B cell (primary cell): Measurements from ENCODE around the gene SPDYC. TPM values are rescaled to one million over a fixed set of nuclear protein-coding genes. Genes with fewer than 3 reads are reported as not detected.
A peak's percentile ranks its signal among the peaks of the same experiment; 100 is the strongest.

Experiments used
- ATAC-seq: fragments of 200-7000 bp; cut with Tn5 transposase; one replicate; pipeline ENCODE4 v1.10.0; 2021; ENCODE audit warnings: low read depth, mild to moderate bottlenecking, moderate number of reproducible peaks, moderate library complexity
- CTCF ChIA-PET: fragments of 350-600 bp; sonication (Branson Sonifier 250); formaldehyde crosslinking; loops from one replicate; lab custom pipeline; 2021; ENCODE audit warnings: antibody characterized with exemption, inconsistent platforms; lab: Charles Lee
- POLR2A ChIA-PET: fragments of 350-600 bp; sonication (Branson Sonifier 250); formaldehyde crosslinking; loops from one replicate; lab custom pipeline; 2021; ENCODE audit warnings: antibody characterized with exemption; lab: Charles Lee
- DNase-seq: peaks from one replicate; pipeline ENCODE4 v3.0.0; 2013
- H2AFZ ChIP-seq: 2 replicates; pipeline ENCODE4 v1.6.1; 2012; ENCODE audit warnings: mild to moderate bottlenecking, low read depth, low read length; ENCODE audit not compliant: insufficient read depth, poor library complexity, severe bottlenecking
- H3K27ac ChIP-seq, 2 donors: 1 replicate in 1 of 2; 2 replicates in 1 of 2; pipeline ENCODE4 v1.5.1; 2012 to 2013; ENCODE audit warnings: low read length in 2 of 2, mild to moderate bottlenecking in 2 of 2, moderate library complexity in 1 of 2
- H3K27me3 ChIP-seq, 4 experiments: fragments of 200-600 bp in 1 of 4; sonication (generic) in 1 of 4; replicated peaks in 1 of 4; 1 replicate in 2 of 4; 2 replicates in 2 of 4; pipeline versions ENCODE4 v1.6.1 to v1.7.0; 2013 to 2016; ENCODE audit warnings: low read length in 3 of 4, mild to moderate bottlenecking in 2 of 4, mixed read lengths in 1 of 4, moderate library complexity in 1 of 4; ENCODE audit not compliant: insufficient read depth in 4 of 4, control insufficient read depth in 3 of 4; ENCODE audit errors: control extremely low read depth in 1 of 4
- H3K36me3 ChIP-seq, 2 experiments: replicated peaks in 1 of 2; 1 replicate in 1 of 2; 2 replicates in 1 of 2; pipeline versions ENCODE4 v1.6.1 to v1.7.1; 2013; ENCODE audit warnings: low read length in 1 of 2; ENCODE audit not compliant: insufficient read depth in 2 of 2, control insufficient read depth in 1 of 2; ENCODE audit errors: control extremely low read depth in 1 of 2, extremely low read depth in 1 of 2
- H3K4me1 ChIP-seq, 2 donors: fragments of 200-600 bp in 1 of 2; sonication (generic) in 1 of 2; 1 replicate in 1 of 2; 2 replicates in 1 of 2; pipeline versions ENCODE4 v1.5.1 to v1.6.1; 2013 to 2017; ENCODE audit warnings: low read length in 2 of 2; ENCODE audit not compliant: control insufficient read depth in 2 of 2, insufficient read depth in 2 of 2
- H3K4me2 ChIP-seq: replicated peaks from 2 replicates; pipeline ENCODE3; 2012; ENCODE audit warnings: mild to moderate bottlenecking, low read depth, low read length; ENCODE audit not compliant: poor library complexity, severe bottlenecking
- H3K4me3 ChIP-seq, 5 experiments: fragments of 200-600 bp in 1 of 5; sonication (generic) in 1 of 5; 1 replicate in 3 of 5; 2 replicates in 2 of 5; pipeline versions ENCODE4 v1.5.1 to v1.7.0; 2011 to 2016; ENCODE audit warnings: low read length in 4 of 5, mild to moderate bottlenecking in 4 of 5, low read depth in 2 of 5, control low read depth in 1 of 5, moderate library complexity in 1 of 5; ENCODE audit not compliant: insufficient read depth in 1 of 5; ENCODE audit errors: control extremely low read depth in 1 of 5, extremely low read depth in 1 of 5
- H3K79me2 ChIP-seq: fragments of 200-600 bp; sonication (generic); one replicate; pipeline ENCODE4 v1.6.0; 2016; ENCODE audit warnings: low read length; ENCODE audit not compliant: control insufficient read depth, insufficient read depth
- H3K9ac ChIP-seq: fragments of 200-600 bp; sonication (generic); 2 replicates; pipeline ENCODE4 v1.6.1; 2017; ENCODE audit warnings: mild to moderate bottlenecking, low read length, moderate library complexity
- H3K9me3 ChIP-seq, 3 donors: one replicate each; pipeline versions ENCODE4 v1.6.1 to v1.7.1; 2013; ENCODE audit warnings: low read length in 2 of 3; ENCODE audit not compliant: control insufficient read depth in 2 of 3, insufficient read depth in 1 of 3; ENCODE audit errors: control extremely low read depth in 1 of 3
- H4K20me1 ChIP-seq: 2 replicates; pipeline ENCODE4 v1.6.0; 2012; ENCODE audit warnings: mild to moderate bottlenecking, low read length; ENCODE audit not compliant: insufficient read depth, control insufficient read depth, poor library complexity, severe bottlenecking
- H3K27ac Mint-ChIP-seq: one replicate; pipeline ENCODE4 v1.8.0; 2021; ENCODE audit warnings: mixed read lengths
- H3K27me3 Mint-ChIP-seq: one replicate; pipeline ENCODE4 v1.8.0; 2021; ENCODE audit warnings: mixed read lengths
- H3K4me1 Mint-ChIP-seq: one replicate; pipeline ENCODE4 v1.8.0; 2021; ENCODE audit warnings: mixed read lengths
- H3K4me3 Mint-ChIP-seq: one replicate; pipeline ENCODE4 v1.8.0; 2021; ENCODE audit warnings: mixed read lengths
- H3K9me3 Mint-ChIP-seq: one replicate; pipeline ENCODE4 v1.8.0; 2022; ENCODE audit warnings: mixed read lengths; ENCODE audit not compliant: insufficient read depth
- EZH2 ChIP-seq: IDR thresholded peaks from 2 replicates; pipeline ENCODE4 v1.6.1; 2012; ENCODE audit warnings: borderline replicate concordance, low read depth, mild to moderate bottlenecking, moderate library complexity, low read length; ENCODE audit not compliant: insufficient read depth, poor library complexity, severe bottlenecking
- WGBS: methylation state at CpG from one replicate; pipeline ENCODE4 v1.1.5; 2013; ENCODE audit warnings: missing lambda C conversion rate; ENCODE audit not compliant: insufficient coverage; 5-methylcytosine and 5-hydroxymethylcytosine counted together
- intact Hi-C: fragments of 100-400 bp; cut with micrococcal nuclease; formaldehyde crosslinking; loops from one replicate; pipeline ENCODE4 v1.10.0; 2022
- polyA plus RNA-seq: library from polyadenylated mRNA; depleted of rRNA; stranded (reverse); fragments of >200 nt; gene quantifications from 2 replicates; pipeline ENCODE4 v1.2.3, GENCODE V29; 2012
- total RNA-seq, 2 donors: library from RNA; stranded (reverse); fragments of 120-200 nt in 1 of 2; gene quantifications; 1 replicate in 1 of 2; 2 replicates in 1 of 2; pipeline versions ENCODE4 v1.2.3 to v1.2.4, GENCODE V29; 2013 to 2022
- TF ChIP-seq, protein P1 (sequence below): fragments of 200-600 bp; IDR thresholded peaks from one replicate; pipeline ENCODE4 v1.8.0; 2022; ENCODE audit warnings: antibody characterized with exemption, mild to moderate bottlenecking

SPDYC gene
- total and polyA plus RNA-seq, 2 donors (not counting 1 experiment from before 2014, with no cell fraction given), result not detected

GRCh38 chr11:65126624-65127274, 43.3 kb upstream of the SPDYC start:
- Histone ChIP-seq H3K79me2 (peaks cover 77% of the 10 kb centered on the region), H3K4me3 (no peak overlapping the region), H3K9me3 (no peaks in the 10 kb centered on the region), H3K9ac (no peak overlapping the region), H3K36me3 (peaks cover 3 to 77% of the 10 kb centered on the region in 2 experiments), H4K20me1 (peaks cover 70% of the 10 kb centered on the region), H3K27me3 (no peaks in the 10 kb centered on the region), H3K4me2 (no peak overlapping the region), H2AFZ (no peak overlapping the region), H3K4me1 (peaks cover 34 to 53% of the 10 kb centered on the region in 2 donors), H3K27ac (peak overlapping the region in 1 of 2 donors; percentile 7)
- Mint-ChIP-seq H3K27me3 (no peaks in the 10 kb centered on the region), H3K4me3 (no peak overlapping the region), H3K27ac (peak overlapping the region; percentile 15), H3K4me1 (peaks cover 47% of the 10 kb centered on the region), H3K9me3 (no peaks in the 10 kb centered on the region)
- intact Hi-C loops, result no loop called here
- ChIA-PET CTCF (interaction anchor here (4.4 kb wide), 1 partner anchor 15 kb away, joined by 20 read pairs; the partner anchor contains the start of gene TM7SF2), POLR2A (interaction anchor here (0.5 kb wide), 1 partner anchor 19 kb away, joined by 3 read pairs; no protein-coding TSS in a partner anchor)
- no peak for TF ChIP-seq EZH2
- TF ChIP-seq, protein P1, sequence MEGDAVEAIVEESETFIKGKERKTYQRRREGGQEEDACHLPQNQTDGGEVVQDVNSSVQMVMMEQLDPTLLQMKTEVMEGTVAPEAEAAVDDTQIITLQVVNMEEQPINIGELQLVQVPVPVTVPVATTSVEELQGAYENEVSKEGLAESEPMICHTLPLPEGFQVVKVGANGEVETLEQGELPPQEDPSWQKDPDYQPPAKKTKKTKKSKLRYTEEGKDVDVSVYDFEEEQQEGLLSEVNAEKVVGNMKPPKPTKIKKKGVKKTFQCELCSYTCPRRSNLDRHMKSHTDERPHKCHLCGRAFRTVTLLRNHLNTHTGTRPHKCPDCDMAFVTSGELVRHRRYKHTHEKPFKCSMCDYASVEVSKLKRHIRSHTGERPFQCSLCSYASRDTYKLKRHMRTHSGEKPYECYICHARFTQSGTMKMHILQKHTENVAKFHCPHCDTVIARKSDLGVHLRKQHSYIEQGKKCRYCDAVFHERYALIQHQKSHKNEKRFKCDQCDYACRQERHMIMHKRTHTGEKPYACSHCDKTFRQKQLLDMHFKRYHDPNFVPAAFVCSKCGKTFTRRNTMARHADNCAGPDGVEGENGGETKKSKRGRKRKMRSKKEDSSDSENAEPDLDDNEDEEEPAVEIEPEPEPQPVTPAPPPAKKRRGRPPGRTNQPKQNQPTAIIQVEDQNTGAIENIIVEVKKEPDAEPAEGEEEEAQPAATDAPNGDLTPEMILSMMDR, result no peak
- no peak for ATAC-seq
- DNase-seq, result peak; percentile 8
- 74% methylated on average over 4 of the region's 6 CpGs for WGBS
